ENCODE results near the gene IQCM.

- TF ChIP-seq PHF8 (IDR thresholded peaks at IDR 0.05; ENCODE audit: borderline replicate concordance, low read depth) (no peak), CTCF (IDR thresholded peaks at IDR 0.05) (no peak), MAFK (IDR thresholded peaks at IDR 0.05; ENCODE audit: partially characterized antibody) (no peak), EP300 (IDR thresholded peaks at IDR 0.05) (no peak), KDM1A (IDR thresholded peaks at IDR 0.05; ENCODE audit: low read depth) (no peak), HOXA7 (CRISPR knock-in tag; IDR thresholded peaks at IDR 0.05) (no peak), POLR2A (IDR thresholded peaks at IDR 0.05; ENCODE audit: low read length) (no peak), RARB (CRISPR knock-in tag; IDR thresholded peaks at IDR 0.05) (no peak), ZFP36 (IDR thresholded peaks at IDR 0.05; ENCODE audit: borderline replicate concordance, partially characterized antibody) (no peak)
Observed at GRCh38 chr4:149572716-149573115, 242.9 kb downstream of the IQCM start.

Measured in A549 (cell line).